ENCODE data around the gene PARP3. TPM values are rescaled to one million over a fixed set of nuclear protein-coding genes. Genes with fewer than 3 reads are reported as not detected.

Gene PARP3
- 10 to 100 TPM; 13.4 to 39.0 (median 29.5) TPM for total RNA-seq

DNA sequence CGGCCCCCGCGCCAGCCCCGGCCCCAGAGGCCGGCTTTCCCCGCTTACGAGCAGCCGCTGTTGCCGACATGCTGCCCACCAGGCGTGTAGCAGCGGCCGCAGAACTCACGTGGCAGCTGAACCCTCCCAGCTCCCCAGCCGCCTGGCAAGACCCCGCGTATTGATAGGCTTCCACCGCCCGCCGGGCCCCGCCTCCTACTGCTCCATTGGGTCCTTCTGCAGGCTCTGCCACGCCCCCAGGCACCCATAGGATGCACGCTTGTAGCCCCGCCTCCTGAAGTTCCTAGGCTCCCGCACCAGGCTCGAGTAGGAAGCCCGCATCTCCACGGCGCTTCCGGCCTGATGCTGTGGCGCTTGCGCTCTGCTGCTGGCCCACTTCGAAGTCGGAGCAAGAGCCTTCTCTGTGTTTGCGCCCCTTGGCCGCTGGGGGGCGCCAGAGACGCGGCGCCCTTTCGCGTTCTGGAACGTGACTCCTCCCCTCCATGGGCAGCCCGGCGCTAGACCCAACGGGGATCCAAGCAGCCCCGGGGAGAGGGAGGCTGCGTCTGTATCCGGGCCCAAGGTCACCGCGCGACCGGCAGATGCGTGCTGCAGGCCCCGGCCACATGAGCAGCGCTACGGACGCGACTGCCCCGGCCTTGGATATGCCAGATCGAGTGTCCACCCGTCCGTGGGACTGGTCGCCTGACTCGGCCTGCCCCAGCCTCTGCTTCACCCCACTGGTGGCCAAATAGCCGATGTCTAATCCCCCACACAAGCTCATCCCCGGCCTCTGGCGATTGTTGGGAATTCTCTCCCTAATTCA lies at the start of gene PARP3, which contains the start of gene RRP9:
Gene PARP3, plus strand, starts transcription at position 566 of the 805 bp plus-strand sequence. CDS start 993 bp downstream, outside the sequence.
Gene RRP9, minus strand, starts transcription at position 107 of the 805 bp plus-strand sequence. Its CDS starts 37 bp downstream, at position 70.
- TF ChIP-seq, protein P1, sequence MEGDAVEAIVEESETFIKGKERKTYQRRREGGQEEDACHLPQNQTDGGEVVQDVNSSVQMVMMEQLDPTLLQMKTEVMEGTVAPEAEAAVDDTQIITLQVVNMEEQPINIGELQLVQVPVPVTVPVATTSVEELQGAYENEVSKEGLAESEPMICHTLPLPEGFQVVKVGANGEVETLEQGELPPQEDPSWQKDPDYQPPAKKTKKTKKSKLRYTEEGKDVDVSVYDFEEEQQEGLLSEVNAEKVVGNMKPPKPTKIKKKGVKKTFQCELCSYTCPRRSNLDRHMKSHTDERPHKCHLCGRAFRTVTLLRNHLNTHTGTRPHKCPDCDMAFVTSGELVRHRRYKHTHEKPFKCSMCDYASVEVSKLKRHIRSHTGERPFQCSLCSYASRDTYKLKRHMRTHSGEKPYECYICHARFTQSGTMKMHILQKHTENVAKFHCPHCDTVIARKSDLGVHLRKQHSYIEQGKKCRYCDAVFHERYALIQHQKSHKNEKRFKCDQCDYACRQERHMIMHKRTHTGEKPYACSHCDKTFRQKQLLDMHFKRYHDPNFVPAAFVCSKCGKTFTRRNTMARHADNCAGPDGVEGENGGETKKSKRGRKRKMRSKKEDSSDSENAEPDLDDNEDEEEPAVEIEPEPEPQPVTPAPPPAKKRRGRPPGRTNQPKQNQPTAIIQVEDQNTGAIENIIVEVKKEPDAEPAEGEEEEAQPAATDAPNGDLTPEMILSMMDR (IDR thresholded peaks at IDR 0.05; ENCODE audit: low read depth) = no peak

GRCh38 chr3:51894391-51894790 lies 47.8 kb upstream of the PARP3 start:
- TF ChIP-seq, protein P1 (IDR thresholded peaks at IDR 0.05; ENCODE audit: low read depth) = no peak

- TF ChIP-seq, protein P1 (IDR thresholded peaks at IDR 0.05; ENCODE audit: low read depth) = no peak
Observed at GRCh38 chr3:51894939-51895338, 47.2 kb upstream of the PARP3 start.

DNA sequence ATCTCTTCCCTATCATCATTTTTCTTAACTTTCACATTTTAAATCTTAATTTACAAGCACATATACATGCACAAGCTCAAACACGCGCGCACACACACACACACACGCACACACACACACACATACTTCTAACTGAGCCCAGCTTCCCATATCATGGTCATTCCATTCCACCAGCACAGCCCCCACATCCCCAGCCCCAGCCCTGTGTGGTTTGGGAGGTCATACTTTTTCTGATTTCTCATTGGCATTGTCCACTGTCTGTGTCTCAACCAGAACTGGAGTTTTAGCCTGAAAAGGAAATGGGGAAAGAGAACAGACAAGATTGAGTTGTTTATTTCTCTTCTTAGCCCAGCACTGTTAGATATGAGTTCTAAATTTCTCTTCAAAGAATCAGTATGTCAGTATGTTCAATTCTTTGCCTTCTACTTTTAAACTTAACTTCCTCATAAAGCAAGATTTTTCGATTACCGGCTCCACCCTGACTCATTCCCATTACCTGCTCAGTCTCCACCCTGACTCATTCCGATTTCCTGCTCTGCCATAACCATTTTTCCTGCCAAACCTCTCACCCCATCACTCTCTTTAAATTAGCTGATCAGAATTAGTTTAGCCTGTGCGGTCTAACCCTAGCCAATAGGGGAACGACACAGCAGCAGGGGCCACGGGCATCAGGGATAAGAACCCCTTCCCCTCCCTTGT lies 45.4 kb upstream of the PARP3 start:
- TF ChIP-seq, protein P1 (IDR thresholded peaks at IDR 0.05; ENCODE audit: low read depth) = no peak

- TF ChIP-seq, protein P1 (IDR thresholded peaks at IDR 0.05; ENCODE audit: low read depth) = no peak
Observed at GRCh38 chr3:51897391-51897790, 44.8 kb upstream of the PARP3 start.

- TF ChIP-seq, protein P1 (IDR thresholded peaks at IDR 0.05; ENCODE audit: low read depth) = no peak
Observed at GRCh38 chr3:51904034-51904823, 37.9 kb upstream of the PARP3 start.

Data from subcutaneous adipose tissue (tissue), 4 donors.